ENCODE data around the gene TMEM132C. TPM values are rescaled to one million over a fixed set of nuclear protein-coding genes. Genes with fewer than 3 reads are reported as not detected.

The TMEM132C gene
- total and polyA plus RNA-seq, 2 donors (not counting 1 experiment from before 2014, with no cell fraction given): not detected

DNA sequence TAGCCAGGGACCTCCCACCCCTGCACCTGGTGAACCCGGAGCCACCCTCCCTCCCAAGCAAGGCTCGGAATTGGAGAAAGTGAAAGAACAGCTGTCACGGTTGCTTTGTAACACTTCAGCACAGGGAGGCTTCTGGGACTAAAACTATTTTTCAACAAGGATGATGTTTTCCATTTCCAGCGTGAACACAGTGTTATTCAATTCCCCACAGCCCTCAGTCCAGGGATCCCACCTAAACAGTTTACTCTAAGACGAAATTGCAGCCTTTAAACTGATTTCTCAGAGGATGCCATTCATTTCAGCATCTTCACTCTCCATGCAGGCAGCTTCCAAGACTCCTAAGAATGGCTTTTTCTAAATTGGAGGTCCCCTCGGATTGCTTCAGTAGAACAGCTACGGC is 327.6 kb downstream of the TMEM132C start:
- ChIA-PET CTCF (no interaction called here), POLR2A (no interaction called here)
- intact Hi-C loops (cut with micrococcal nuclease): no loop called here
- Histone ChIP-seq H3K9me3 (ENCODE audit: control extremely low read depth in 1 of 3, control insufficient read depth in 2 of 3, insufficient read depth in 1 of 3, low read length in 2 of 3) (peaks cover 0 to 4% (median 0%) of the 10 kb centered on the region in 3 donors), H3K27ac (ENCODE audit: low read length in 2 of 2) (no peak overlapping the region), H3K4me1 (ENCODE audit: control insufficient read depth in 2 of 2, insufficient read depth in 2 of 2, low read length in 2 of 2) (no peaks in the 10 kb centered on the region), H4K20me1 (ENCODE audit: control insufficient read depth, insufficient read depth, low read length, poor library complexity, severe bottlenecking) (no peaks in the 10 kb centered on the region), H3K27me3 (replicated peaks in 1 of 4; ENCODE audit: control extremely low read depth in 1 of 4, control insufficient read depth in 3 of 4, insufficient read depth in 4 of 4, low read length in 3 of 4) (no peaks in the 10 kb centered on the region), H3K79me2 (ENCODE audit: control insufficient read depth, insufficient read depth, low read length) (no peaks in the 10 kb centered on the region), H3K36me3 (replicated peaks in 1 of 2; ENCODE audit: control extremely low read depth in 1 of 2, control insufficient read depth in 1 of 2, extremely low read depth in 1 of 2, insufficient read depth in 2 of 2, low read length in 1 of 2) (no peaks in the 10 kb centered on the region), H3K4me3 (ENCODE audit: control extremely low read depth in 1 of 5, extremely low read depth in 1 of 5, insufficient read depth in 1 of 5, low read depth in 2 of 5, low read length in 4 of 5) (no peak overlapping the region), H3K9ac (ENCODE audit: low read length) (no peak overlapping the region), H2AFZ (ENCODE audit: insufficient read depth, low read depth, low read length, poor library complexity, severe bottlenecking) (no peak overlapping the region), H3K4me2 (replicated peaks; ENCODE audit: low read depth, low read length, poor library complexity, severe bottlenecking) (no peak overlapping the region)
- H3K4me3 Mint-ChIP-seq: no peak overlapping the region
- H3K4me1 Mint-ChIP-seq: no peaks in the 10 kb centered on the region
- no peaks in the 10 kb centered on the region for H3K27me3 Mint-ChIP-seq
- no peak for TF ChIP-seq EZH2 (IDR thresholded peaks at IDR 0.05; ENCODE audit: borderline replicate concordance, insufficient read depth, low read depth, low read length, poor library complexity, severe bottlenecking)
- TF ChIP-seq, protein P1, sequence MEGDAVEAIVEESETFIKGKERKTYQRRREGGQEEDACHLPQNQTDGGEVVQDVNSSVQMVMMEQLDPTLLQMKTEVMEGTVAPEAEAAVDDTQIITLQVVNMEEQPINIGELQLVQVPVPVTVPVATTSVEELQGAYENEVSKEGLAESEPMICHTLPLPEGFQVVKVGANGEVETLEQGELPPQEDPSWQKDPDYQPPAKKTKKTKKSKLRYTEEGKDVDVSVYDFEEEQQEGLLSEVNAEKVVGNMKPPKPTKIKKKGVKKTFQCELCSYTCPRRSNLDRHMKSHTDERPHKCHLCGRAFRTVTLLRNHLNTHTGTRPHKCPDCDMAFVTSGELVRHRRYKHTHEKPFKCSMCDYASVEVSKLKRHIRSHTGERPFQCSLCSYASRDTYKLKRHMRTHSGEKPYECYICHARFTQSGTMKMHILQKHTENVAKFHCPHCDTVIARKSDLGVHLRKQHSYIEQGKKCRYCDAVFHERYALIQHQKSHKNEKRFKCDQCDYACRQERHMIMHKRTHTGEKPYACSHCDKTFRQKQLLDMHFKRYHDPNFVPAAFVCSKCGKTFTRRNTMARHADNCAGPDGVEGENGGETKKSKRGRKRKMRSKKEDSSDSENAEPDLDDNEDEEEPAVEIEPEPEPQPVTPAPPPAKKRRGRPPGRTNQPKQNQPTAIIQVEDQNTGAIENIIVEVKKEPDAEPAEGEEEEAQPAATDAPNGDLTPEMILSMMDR (IDR thresholded peaks at IDR 0.05): no peak
- H3K27ac Mint-ChIP-seq: no peak overlapping the region
- DNase-seq (no peak), ATAC-seq (ENCODE audit: low read depth) (no peak)
- no peaks in the 10 kb centered on the region for H3K9me3 Mint-ChIP-seq (ENCODE audit: insufficient read depth)
- 79% methylated on average over 7 of the region's 7 CpGs for WGBS (ENCODE audit: insufficient coverage)

DNA sequence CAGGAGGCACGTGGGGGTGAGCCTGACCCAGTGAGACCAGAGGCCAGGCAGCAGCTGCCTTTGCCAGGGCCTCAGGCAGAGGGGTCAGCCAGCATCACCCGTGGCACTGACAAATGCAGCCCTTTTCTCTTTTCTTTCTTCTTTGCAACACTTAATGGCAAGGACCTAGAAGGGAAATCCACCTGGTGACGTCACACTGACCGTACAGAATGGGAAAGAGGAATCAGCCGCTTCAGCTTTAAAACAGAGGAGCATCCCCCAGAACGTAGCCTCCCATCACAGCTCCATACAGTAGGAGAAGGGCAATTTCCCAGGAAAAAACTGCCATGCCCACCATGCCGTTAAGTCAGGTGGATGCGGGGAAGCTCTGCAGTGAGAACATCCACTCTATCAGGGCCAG is 328.6 kb downstream of the TMEM132C start:
- 69% methylated on average over 7 of the region's 8 CpGs for WGBS (ENCODE audit: insufficient coverage)
- H3K27ac Mint-ChIP-seq: no peak overlapping the region
- no peaks in the 10 kb centered on the region for H4K20me1 ChIP-seq (ENCODE audit: control insufficient read depth, insufficient read depth, low read length, poor library complexity, severe bottlenecking)
- no peaks in the 10 kb centered on the region for H3K27me3 Mint-ChIP-seq
- no peaks in the 10 kb centered on the region for H3K27me3 ChIP-seq (replicated peaks in 1 of 4; ENCODE audit: control extremely low read depth in 1 of 4, control insufficient read depth in 3 of 4, insufficient read depth in 4 of 4, low read length in 3 of 4)
- TF ChIP-seq, protein P1 (IDR thresholded peaks at IDR 0.05): no peak
- TF ChIP-seq EZH2 (IDR thresholded peaks at IDR 0.05; ENCODE audit: borderline replicate concordance, insufficient read depth, low read depth, low read length, poor library complexity, severe bottlenecking): no peak
- H2AFZ ChIP-seq (ENCODE audit: insufficient read depth, low read depth, low read length, poor library complexity, severe bottlenecking): no peak overlapping the region
- no peak overlapping the region for H3K4me3 ChIP-seq (ENCODE audit: control extremely low read depth in 1 of 5, extremely low read depth in 1 of 5, insufficient read depth in 1 of 5, low read depth in 2 of 5, low read length in 4 of 5)
- H3K4me2 ChIP-seq (replicated peaks; ENCODE audit: low read depth, low read length, poor library complexity, severe bottlenecking): no peak overlapping the region
- ChIA-PET POLR2A (no interaction called here), CTCF (no interaction called here)
- H3K4me1 ChIP-seq (ENCODE audit: control insufficient read depth in 2 of 2, insufficient read depth in 2 of 2, low read length in 2 of 2): no peaks in the 10 kb centered on the region
- DNase-seq: no peak
- no peak overlapping the region for H3K4me3 Mint-ChIP-seq
- peaks cover 0 to under 1% (median 0%) of the 10 kb centered on the region in 3 donors for H3K9me3 ChIP-seq (ENCODE audit: control extremely low read depth in 1 of 3, control insufficient read depth in 2 of 3, insufficient read depth in 1 of 3, low read length in 2 of 3)
- intact Hi-C loops (cut with micrococcal nuclease): no loop called here
- H3K9me3 Mint-ChIP-seq (ENCODE audit: insufficient read depth): no peaks in the 10 kb centered on the region
- no peaks in the 10 kb centered on the region for H3K36me3 ChIP-seq (replicated peaks in 1 of 2; ENCODE audit: control extremely low read depth in 1 of 2, control insufficient read depth in 1 of 2, extremely low read depth in 1 of 2, insufficient read depth in 2 of 2, low read length in 1 of 2)
- H3K9ac ChIP-seq (ENCODE audit: low read length): no peak overlapping the region
- ATAC-seq (ENCODE audit: low read depth): no peak
- no peak overlapping the region for H3K27ac ChIP-seq (ENCODE audit: low read length in 2 of 2)
- H3K79me2 ChIP-seq (ENCODE audit: control insufficient read depth, insufficient read depth, low read length): no peaks in the 10 kb centered on the region
- H3K4me1 Mint-ChIP-seq: no peaks in the 10 kb centered on the region

Data from B cell (primary cell).